GM10266 (cell line): ENCODE data around the gene ADPRM.

ENCODE experiments used
- DNase-seq: peaks from one replicate; pipeline ENCODE4 v3.0.0; 2012; ENCODE audit errors: extremely low spot score
- CTCF ChIP-seq: IDR thresholded peaks from 2 replicates; pipeline ENCODE4 v1.5.1; 2012; ENCODE audit warnings: mild to moderate bottlenecking, low read depth; ENCODE audit not compliant: control insufficient read depth, insufficient read depth; ENCODE audit errors: missing control alignments

ADPRM gene

GRCh38 chr17:10733666-10734065, 36.3 kb downstream of the ADPRM start:
- no peak for TF ChIP-seq CTCF

GRCh38 chr17:10735251-10735650, 37.9 kb downstream of the ADPRM start:
- no peak for TF ChIP-seq CTCF
- no peak for DNase-seq

More at GRCh38 chr17:10733666-10734065, 36.3 kb downstream of the ADPRM start:
- no peak for DNase-seq

GRCh38 chr17:10735821-10736220, 38.4 kb downstream of the ADPRM start:
- no peak for DNase-seq
- no peak for TF ChIP-seq CTCF

GRCh38 chr17:10737168-10737622, 39.8 kb downstream of the ADPRM start:
- peak; percentile 81 for TF ChIP-seq CTCF
- DNase-seq, result peak; percentile 47

GRCh38 chr17:10737736-10738135, 40.3 kb downstream of the ADPRM start:
- DNase-seq, result no peak

GRCh38 chr17:10738521-10739258, 41.3 kb downstream of the ADPRM start:
- TF ChIP-seq CTCF, result no peak
- no peak for DNase-seq

More at GRCh38 chr17:10737736-10738135, 40.3 kb downstream of the ADPRM start:
- no peak for TF ChIP-seq CTCF

GRCh38 chr17:10739386-10739785, 42.0 kb downstream of the ADPRM start:
- DNase-seq, result no peak
- no peak for TF ChIP-seq CTCF
